ENCODE results near the gene FIP1L1. TPM values are rescaled to one million over a fixed set of nuclear protein-coding genes. Genes with fewer than 3 reads are reported as not detected.

FIP1L1 gene
- total and polyA plus RNA-seq, 4 donors, result 22.1 to 82.8 (median 32.0) TPM

DNA sequence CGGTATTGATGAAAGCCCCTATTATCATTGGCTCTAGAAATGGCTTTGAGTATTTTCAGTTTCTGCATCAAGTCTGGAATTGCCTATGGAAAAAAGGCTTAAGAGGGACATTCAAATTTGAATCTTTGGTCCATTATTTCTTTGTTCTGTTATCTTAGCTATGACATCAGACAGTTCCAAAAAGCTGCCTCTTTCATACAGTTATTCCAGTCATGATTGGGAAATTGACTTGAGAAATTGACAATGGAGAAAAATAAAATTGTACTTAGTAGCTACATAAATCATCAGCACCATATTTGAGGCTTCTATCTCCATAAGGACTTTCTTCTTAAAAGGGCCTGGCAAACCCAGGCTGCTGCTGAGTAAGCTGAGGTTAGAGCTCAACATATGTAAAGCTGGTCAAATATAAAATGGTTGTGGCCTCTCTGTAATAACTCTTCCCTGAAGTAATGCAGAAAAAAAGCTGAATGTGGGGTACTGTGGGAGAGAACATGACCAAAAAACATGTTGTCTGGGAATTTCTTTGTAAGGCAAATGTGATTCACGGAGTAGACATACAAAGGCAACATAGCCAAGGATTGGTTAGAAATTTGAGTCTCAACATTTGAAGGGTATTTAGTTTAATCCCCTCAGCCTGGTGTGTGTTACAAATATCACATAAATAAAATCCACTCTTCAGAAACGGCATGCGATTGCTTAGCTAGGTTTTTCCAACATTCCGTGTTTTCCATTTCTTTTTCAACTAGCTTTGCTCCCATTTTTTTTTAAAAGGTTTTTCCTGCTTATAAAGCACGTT, 112.9 kb downstream of the FIP1L1 start:
- no peak overlapping the region for H3K27ac ChIP-seq (ENCODE audit: low read depth in 1 of 2, low read length in 1 of 2)
- H3K9me3 ChIP-seq (ENCODE audit: control insufficient read depth in 4 of 4, insufficient read depth in 3 of 4, low read length in 3 of 4), result no peaks in the 10 kb centered on the region
- DNase-seq, result peak in 1 of 3 donors; percentile 31
- TF ChIP-seq, protein P1, sequence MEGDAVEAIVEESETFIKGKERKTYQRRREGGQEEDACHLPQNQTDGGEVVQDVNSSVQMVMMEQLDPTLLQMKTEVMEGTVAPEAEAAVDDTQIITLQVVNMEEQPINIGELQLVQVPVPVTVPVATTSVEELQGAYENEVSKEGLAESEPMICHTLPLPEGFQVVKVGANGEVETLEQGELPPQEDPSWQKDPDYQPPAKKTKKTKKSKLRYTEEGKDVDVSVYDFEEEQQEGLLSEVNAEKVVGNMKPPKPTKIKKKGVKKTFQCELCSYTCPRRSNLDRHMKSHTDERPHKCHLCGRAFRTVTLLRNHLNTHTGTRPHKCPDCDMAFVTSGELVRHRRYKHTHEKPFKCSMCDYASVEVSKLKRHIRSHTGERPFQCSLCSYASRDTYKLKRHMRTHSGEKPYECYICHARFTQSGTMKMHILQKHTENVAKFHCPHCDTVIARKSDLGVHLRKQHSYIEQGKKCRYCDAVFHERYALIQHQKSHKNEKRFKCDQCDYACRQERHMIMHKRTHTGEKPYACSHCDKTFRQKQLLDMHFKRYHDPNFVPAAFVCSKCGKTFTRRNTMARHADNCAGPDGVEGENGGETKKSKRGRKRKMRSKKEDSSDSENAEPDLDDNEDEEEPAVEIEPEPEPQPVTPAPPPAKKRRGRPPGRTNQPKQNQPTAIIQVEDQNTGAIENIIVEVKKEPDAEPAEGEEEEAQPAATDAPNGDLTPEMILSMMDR (IDR thresholded peaks at IDR 0.05; ENCODE audit: control extremely low read depth, extremely low read depth), result no peak
- peaks cover 0 to 7% (median 0%) of the 10 kb centered on the region in 3 donors for H3K27me3 ChIP-seq (ENCODE audit: control insufficient read depth in 3 of 3, insufficient read depth in 3 of 3, low read length in 2 of 3)
- 66 to 81% methylated on average over 6 of the region's 6 CpGs for WGBS, 2 donors
- ATAC-seq (ENCODE audit: insufficient read depth, low FRiP score), result no peak
- peaks cover 0 to 11% (median 0%) of the 10 kb centered on the region in 5 donors for H3K4me1 ChIP-seq (ENCODE audit: control insufficient read depth in 5 of 5, insufficient read depth in 5 of 5, low read length in 5 of 5)
- no peak overlapping the region for H3K4me3 ChIP-seq
- no peaks in the 10 kb centered on the region for H3K36me3 ChIP-seq (ENCODE audit: control insufficient read depth in 4 of 4, insufficient read depth in 4 of 4, low read length in 4 of 4)
- no peak overlapping the region for H3K9ac ChIP-seq (ENCODE audit: insufficient read depth in 1 of 2, low read length in 2 of 2)

DNA sequence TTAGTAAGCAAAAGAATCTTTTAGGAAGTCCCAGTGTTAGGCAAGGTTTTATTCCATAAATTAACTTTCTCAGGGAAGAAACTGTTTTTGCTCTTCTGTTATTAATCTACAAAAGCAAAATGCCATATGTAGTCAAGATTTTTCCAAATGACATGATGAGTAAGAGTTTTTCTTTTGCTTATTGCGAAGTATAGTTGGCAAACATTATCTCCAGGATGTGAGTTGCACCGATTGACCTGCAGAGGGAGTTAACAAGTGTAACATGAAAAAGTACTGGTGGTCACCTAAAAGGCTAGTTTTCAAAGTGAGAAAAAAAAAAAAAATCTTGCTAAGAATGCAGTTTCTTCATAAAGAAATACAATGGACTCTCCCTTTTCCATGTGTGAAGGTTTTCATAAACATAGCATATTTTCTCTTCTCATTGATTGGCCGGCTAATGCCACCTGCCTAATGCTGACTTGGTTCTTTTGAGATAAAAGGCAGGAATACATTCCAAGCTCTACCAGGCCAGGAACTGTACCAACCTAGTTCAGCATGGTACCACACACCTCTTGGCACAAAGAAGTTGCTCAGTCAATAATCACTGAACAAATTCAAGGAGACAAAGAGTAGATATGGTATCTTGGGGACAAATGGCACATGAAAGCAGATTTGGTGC, 113.7 kb downstream of the FIP1L1 start:
- 44 to 59% methylated on average over 3 of the region's 3 CpGs for WGBS, 2 donors
- H3K36me3 ChIP-seq (ENCODE audit: control insufficient read depth in 4 of 4, insufficient read depth in 4 of 4, low read length in 4 of 4), result no peaks in the 10 kb centered on the region
- H3K9ac ChIP-seq (ENCODE audit: insufficient read depth in 1 of 2, low read length in 2 of 2), result no peak overlapping the region
- ATAC-seq (ENCODE audit: insufficient read depth, low FRiP score) (peak; percentile 60), DNase-seq (peak; percentile 27 to 89 (median 84))
- TF ChIP-seq, protein P1 (IDR thresholded peaks at IDR 0.05; ENCODE audit: control extremely low read depth, extremely low read depth), result peak; percentile 43
- H3K4me3 ChIP-seq, result no peak overlapping the region
- H3K27ac ChIP-seq (ENCODE audit: low read depth in 1 of 2, low read length in 1 of 2), result no peak overlapping the region
- H3K27me3 ChIP-seq (ENCODE audit: control insufficient read depth in 3 of 3, insufficient read depth in 3 of 3, low read length in 2 of 3), result peaks cover 0 to 7% (median 0%) of the 10 kb centered on the region in 3 donors
- no peaks in the 10 kb centered on the region for H3K9me3 ChIP-seq (ENCODE audit: control insufficient read depth in 4 of 4, insufficient read depth in 3 of 4, low read length in 3 of 4)
- peaks cover 0 to 11% (median 0%) of the 10 kb centered on the region in 5 donors for H3K4me1 ChIP-seq (ENCODE audit: control insufficient read depth in 5 of 5, insufficient read depth in 5 of 5, low read length in 5 of 5)

DNA sequence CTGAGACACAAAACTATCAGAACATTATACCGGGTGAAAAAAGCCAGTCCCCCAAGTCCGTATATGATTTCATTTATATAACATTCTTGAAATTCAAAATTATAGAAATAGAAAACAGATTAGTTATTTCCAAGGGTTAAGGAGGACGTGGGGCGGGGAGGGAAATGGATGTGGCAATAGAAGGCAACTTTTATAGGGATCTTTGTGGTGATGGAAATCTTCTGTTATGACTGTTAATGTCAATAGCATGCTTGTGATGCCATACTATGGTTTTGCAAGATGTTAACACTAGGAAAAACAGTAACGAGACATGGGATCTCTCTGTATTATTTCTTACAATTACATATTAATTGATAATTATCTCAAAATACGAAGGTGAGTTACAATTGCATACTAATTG, 117.4 kb downstream of the FIP1L1 start:
- Histone ChIP-seq H3K9me3 (ENCODE audit: control insufficient read depth in 4 of 4, insufficient read depth in 3 of 4, low read length in 3 of 4) (no peaks in the 10 kb centered on the region), H3K9ac (ENCODE audit: insufficient read depth in 1 of 2, low read length in 2 of 2) (no peak overlapping the region), H3K27ac (ENCODE audit: low read depth in 1 of 2, low read length in 1 of 2) (no peak overlapping the region), H3K4me3 (no peak overlapping the region), H3K4me1 (ENCODE audit: control insufficient read depth in 5 of 5, insufficient read depth in 5 of 5, low read length in 5 of 5) (peaks cover 0 to 33% (median 6%) of the 10 kb centered on the region in 5 donors), H3K36me3 (ENCODE audit: control insufficient read depth in 4 of 4, insufficient read depth in 4 of 4, low read length in 4 of 4) (no peaks in the 10 kb centered on the region), H3K27me3 (ENCODE audit: control insufficient read depth in 3 of 3, insufficient read depth in 3 of 3, low read length in 2 of 3) (no peaks in the 10 kb centered on the region)
- WGBS, 2 donors, result 85 to 95% methylated on average over 6 of the region's 6 CpGs
- DNase-seq (no peak), ATAC-seq (ENCODE audit: insufficient read depth, low FRiP score) (no peak)
- TF ChIP-seq, protein P1 (IDR thresholded peaks at IDR 0.05; ENCODE audit: control extremely low read depth, extremely low read depth), result no peak

Measured in lung (tissue), 12 donors.